Natural killer cell (primary cell): ENCODE measurements around the gene ADRM1. TPM values are rescaled to one million over a fixed set of nuclear protein-coding genes. Genes with fewer than 3 reads are reported as not detected.

Experiments used
- ATAC-seq, 3 donors: fragments of 150-1000 bp in 2 of 3; fragments of 200-7000 bp in 1 of 3; cut with Tn5 transposase; 1 replicate in 1 of 3; 2 replicates in 2 of 3; pipeline ENCODE4 v1.10.0; 2021; ENCODE audit warnings: mild to moderate bottlenecking in 2 of 3, moderate library complexity in 2 of 3
- DNase-seq, 2 donors: peaks; one replicate each; pipeline versions ENCODE4 v3.0.0 to v3.0.0-alpha.2; 2013 to 2021; ENCODE audit warnings: mixed read lengths in 1 of 2
- H3K27ac ChIP-seq: one replicate; pipeline ENCODE4 v1.5.1; 2013; ENCODE audit warnings: mild to moderate bottlenecking, low read length
- H3K27me3 ChIP-seq: one replicate; pipeline ENCODE4 v1.6.1; 2013; ENCODE audit warnings: low read length; ENCODE audit not compliant: control insufficient read depth, insufficient read depth
- H3K36me3 ChIP-seq: one replicate; pipeline ENCODE4 v1.6.1; 2013; ENCODE audit warnings: low read length; ENCODE audit not compliant: control insufficient read depth, insufficient read depth
- H3K4me1 ChIP-seq: one replicate; pipeline ENCODE4 v1.6.1; 2013; ENCODE audit warnings: low read length; ENCODE audit not compliant: control insufficient read depth, insufficient read depth
- H3K4me3 ChIP-seq: one replicate; pipeline ENCODE4 v1.5.1; 2013; ENCODE audit warnings: low read length
- H3K9me3 ChIP-seq: one replicate; pipeline ENCODE4 v1.6.1; 2013; ENCODE audit warnings: low read length; ENCODE audit not compliant: control insufficient read depth, insufficient read depth
- H3K27ac Mint-ChIP-seq, 2 donors: one replicate each; pipeline ENCODE4 v1.8.0; 2022; ENCODE audit warnings: mild to moderate bottlenecking in 2 of 2, mixed read lengths in 2 of 2, moderate library complexity in 1 of 2
- H3K27me3 Mint-ChIP-seq, 2 donors: one replicate each; pipeline ENCODE4 v1.8.0; 2022; ENCODE audit warnings: low read depth in 2 of 2, mixed read lengths in 2 of 2
- H3K36me3 Mint-ChIP-seq: one replicate; pipeline ENCODE4 v1.8.0; 2022; ENCODE audit warnings: mixed read lengths
- H3K4me1 Mint-ChIP-seq, 2 donors: one replicate each; pipeline ENCODE4 v1.8.0; 2022; ENCODE audit warnings: mixed read lengths in 2 of 2
- H3K4me3 Mint-ChIP-seq: one replicate; pipeline ENCODE4 v1.8.0; 2022; ENCODE audit warnings: mild to moderate bottlenecking, moderate library complexity, mixed read lengths
- H3K9me3 Mint-ChIP-seq, 2 donors: one replicate each; pipeline ENCODE4 v1.8.0; 2022; ENCODE audit warnings: mixed read lengths in 2 of 2
- WGBS: methylation state at CpG from one replicate; pipeline ENCODE4 v1.1.7; 2013; ENCODE audit warnings: missing lambda C conversion rate; ENCODE audit not compliant: insufficient coverage; 5-methylcytosine and 5-hydroxymethylcytosine counted together
- intact Hi-C: fragments of 100-400 bp; cut with micrococcal nuclease; formaldehyde crosslinking; loops from one replicate; pipeline ENCODE4 v1.14.2; 2022
- total RNA-seq, 4 donors: library from RNA; stranded (reverse); fragments of 120-200 nt in 1 of 4; gene quantifications; one replicate each; pipeline versions ENCODE4 v1.2.3 to v1.2.4, GENCODE V29; 2013 to 2022
- TF ChIP-seq, protein P1 (sequence below): fragments of 200-600 bp; IDR thresholded peaks from one replicate; pipeline ENCODE4 v1.8.0; 2022; ENCODE audit warnings: antibody characterized with exemption

Gene ADRM1, protein sequence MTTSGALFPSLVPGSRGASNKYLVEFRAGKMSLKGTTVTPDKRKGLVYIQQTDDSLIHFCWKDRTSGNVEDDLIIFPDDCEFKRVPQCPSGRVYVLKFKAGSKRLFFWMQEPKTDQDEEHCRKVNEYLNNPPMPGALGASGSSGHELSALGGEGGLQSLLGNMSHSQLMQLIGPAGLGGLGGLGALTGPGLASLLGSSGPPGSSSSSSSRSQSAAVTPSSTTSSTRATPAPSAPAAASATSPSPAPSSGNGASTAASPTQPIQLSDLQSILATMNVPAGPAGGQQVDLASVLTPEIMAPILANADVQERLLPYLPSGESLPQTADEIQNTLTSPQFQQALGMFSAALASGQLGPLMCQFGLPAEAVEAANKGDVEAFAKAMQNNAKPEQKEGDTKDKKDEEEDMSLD
- total RNA-seq = 10 to 100 TPM; 81.4 to 88.4 (median 84.6) TPM
- 72.2 TPM for total RNA-seq (2013)

DNA sequence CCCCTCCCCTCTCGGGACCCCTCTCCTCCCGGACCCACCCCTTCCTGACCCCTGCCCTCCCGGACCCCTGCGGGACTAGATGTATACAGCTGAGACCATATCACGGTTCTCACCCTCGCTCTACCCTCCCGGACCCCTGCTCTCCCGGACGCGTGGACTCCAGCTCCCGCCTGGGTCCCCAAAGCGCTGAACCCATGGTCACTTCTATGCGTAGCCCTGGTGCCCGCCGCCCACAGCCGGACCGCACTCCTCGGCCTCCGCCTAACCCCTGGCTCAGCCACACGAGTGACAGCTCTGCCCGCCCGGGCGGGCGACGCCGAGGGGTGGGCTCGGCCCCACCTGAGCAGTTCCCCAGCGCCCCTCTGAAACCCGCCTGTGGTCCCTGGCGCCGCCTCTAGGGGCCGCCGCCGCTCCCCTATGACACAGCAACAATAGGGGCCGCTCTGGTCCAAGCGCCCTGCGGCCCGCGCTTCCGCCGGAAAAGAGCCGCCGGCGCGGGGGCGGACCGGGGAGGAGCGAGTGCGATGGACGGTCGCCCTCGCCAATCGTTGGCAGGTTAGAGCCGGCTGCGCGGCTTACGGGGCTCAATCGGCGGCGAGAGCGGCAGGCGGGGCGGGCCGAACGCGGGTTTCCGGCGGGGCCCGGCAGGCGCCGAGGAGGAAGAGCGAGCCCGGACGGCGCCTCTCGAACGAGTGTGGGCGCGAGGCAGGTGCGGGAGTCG lies at the start of gene ADRM1:
Gene ADRM1 (plus strand): TSS at position 657 of the 721 bp plus-strand sequence. CDS start 572 bp downstream, outside the sequence.
- H3K4me1 Mint-ChIP-seq = peaks cover 28 to 43% of the 10 kb centered on the region in 2 donors
- Histone ChIP-seq H3K27me3 (no peaks in the 10 kb centered on the region), H3K36me3 (peaks cover 22% of the 10 kb centered on the region), H3K4me3 (peak within 1 kb of the TSS; percentile 63), H3K27ac (peak within 1 kb of the TSS; percentile 94), H3K9me3 (no peaks in the 10 kb centered on the region), H3K4me1 (peaks cover 34% of the 10 kb centered on the region)
- intact Hi-C loops = loop anchor here (1.0 to 5.0 kb wide), 3 partner anchors 65 to 490 kb away; partner anchors contain the start of gene OSBPL2
- peak within 1 kb of the TSS; percentile 98 to 99 for H3K27ac Mint-ChIP-seq
- TF ChIP-seq, protein P1, sequence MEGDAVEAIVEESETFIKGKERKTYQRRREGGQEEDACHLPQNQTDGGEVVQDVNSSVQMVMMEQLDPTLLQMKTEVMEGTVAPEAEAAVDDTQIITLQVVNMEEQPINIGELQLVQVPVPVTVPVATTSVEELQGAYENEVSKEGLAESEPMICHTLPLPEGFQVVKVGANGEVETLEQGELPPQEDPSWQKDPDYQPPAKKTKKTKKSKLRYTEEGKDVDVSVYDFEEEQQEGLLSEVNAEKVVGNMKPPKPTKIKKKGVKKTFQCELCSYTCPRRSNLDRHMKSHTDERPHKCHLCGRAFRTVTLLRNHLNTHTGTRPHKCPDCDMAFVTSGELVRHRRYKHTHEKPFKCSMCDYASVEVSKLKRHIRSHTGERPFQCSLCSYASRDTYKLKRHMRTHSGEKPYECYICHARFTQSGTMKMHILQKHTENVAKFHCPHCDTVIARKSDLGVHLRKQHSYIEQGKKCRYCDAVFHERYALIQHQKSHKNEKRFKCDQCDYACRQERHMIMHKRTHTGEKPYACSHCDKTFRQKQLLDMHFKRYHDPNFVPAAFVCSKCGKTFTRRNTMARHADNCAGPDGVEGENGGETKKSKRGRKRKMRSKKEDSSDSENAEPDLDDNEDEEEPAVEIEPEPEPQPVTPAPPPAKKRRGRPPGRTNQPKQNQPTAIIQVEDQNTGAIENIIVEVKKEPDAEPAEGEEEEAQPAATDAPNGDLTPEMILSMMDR = peak; percentile 70
- no peaks in the 10 kb centered on the region for H3K36me3 Mint-ChIP-seq
- ATAC-seq (peak; percentile 82 to 94 (median 88)), DNase-seq (peak; percentile 97 to 98)
- H3K9me3 Mint-ChIP-seq = no peaks in the 10 kb centered on the region
- H3K4me3 Mint-ChIP-seq = peak within 1 kb of the TSS; percentile 99
- H3K27me3 Mint-ChIP-seq = no peaks in the 10 kb centered on the region
- WGBS = under 1% methylated on average over 81 of the region's 81 CpGs

DNA sequence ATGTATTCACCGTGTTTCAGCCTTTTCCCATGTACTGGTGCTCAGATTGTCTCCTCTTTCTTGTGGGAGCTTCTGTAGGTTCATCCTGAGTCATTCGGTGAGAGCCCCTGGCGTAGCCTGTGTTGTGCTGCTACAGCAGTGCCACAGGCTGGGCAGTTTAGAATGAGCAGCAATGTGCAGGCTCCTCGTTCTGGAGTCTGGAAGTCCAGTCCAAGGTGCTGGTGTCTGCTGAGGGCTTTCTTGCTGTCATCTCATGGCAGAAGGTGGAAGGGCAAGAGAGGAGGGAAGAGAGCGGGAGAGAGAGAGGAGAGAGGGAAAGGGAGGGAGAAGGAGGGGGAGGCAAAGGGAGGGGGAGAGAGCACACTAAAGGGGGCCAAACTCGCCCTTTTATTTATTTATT lies 49.4 kb upstream of the ADRM1 start:
- no peaks in the 10 kb centered on the region for H3K36me3 Mint-ChIP-seq
- no peak overlapping the region for H3K27ac Mint-ChIP-seq
- no peak for DNase-seq
- H3K4me3 Mint-ChIP-seq = no peak overlapping the region
- Histone ChIP-seq H3K4me3 (no peak overlapping the region), H3K27me3 (no peaks in the 10 kb centered on the region), H3K27ac (no peak overlapping the region), H3K4me1 (peaks cover 7% of the 10 kb centered on the region), H3K36me3 (peaks cover 15% of the 10 kb centered on the region), H3K9me3 (no peaks in the 10 kb centered on the region)
- no peak for ATAC-seq
- H3K4me1 Mint-ChIP-seq = peaks cover 36 to 40% of the 10 kb centered on the region in 2 donors
- no peaks in the 10 kb centered on the region for H3K27me3 Mint-ChIP-seq
- no peaks in the 10 kb centered on the region for H3K9me3 Mint-ChIP-seq
- intact Hi-C loops = no loop called here
- TF ChIP-seq, protein P1 = no peak
- WGBS = 93% methylated on average over 5 of the region's 6 CpGs

DNA sequence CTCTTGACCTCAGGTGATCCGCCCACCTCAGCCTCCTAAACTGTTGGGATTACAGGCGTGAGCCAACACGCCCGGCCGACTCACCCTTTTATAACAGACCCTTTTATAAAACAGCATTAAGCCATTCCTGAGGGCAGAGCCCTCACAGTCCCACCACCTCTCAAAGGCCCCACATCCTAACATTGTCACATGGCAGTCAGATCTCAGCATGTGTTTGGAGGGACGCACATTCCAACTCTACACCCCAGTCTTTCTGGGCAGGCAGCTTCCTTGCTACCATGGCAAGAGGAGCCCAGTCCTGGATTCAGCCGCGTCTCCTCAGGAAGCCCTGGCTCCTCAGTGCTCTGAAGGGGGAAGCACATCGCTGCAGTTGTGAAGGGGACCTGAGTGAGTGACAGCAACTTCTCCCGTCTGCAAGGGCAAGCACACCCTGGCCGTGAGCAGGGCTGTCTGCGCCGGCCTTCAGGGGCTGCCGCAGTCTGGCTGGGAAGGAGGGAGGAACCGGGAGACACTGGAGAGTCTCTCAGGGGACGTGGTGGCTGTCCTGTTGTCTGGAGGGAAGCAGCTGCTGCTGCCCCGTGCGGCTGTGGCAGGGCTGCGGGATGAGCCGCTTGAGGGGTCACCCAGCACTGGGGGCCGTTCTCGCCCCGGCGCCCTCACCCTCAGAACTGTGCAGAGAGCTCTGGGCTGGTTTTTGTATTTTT lies 48.6 kb upstream of the ADRM1 start:
- Mint-ChIP-seq H3K4me3 (no peak overlapping the region), H3K4me1 (peaks cover 35 to 44% of the 10 kb centered on the region in 2 donors), H3K36me3 (no peaks in the 10 kb centered on the region), H3K27me3 (no peaks in the 10 kb centered on the region), H3K9me3 (no peaks in the 10 kb centered on the region), H3K27ac (no peak overlapping the region)
- TF ChIP-seq, protein P1 = no peak
- Histone ChIP-seq H3K4me3 (no peak overlapping the region), H3K36me3 (peaks cover 18% of the 10 kb centered on the region), H3K27me3 (no peaks in the 10 kb centered on the region), H3K27ac (no peak overlapping the region), H3K4me1 (peaks cover 7% of the 10 kb centered on the region), H3K9me3 (no peaks in the 10 kb centered on the region)
- WGBS = 95% methylated on average over 24 of the region's 24 CpGs
- intact Hi-C loops = no loop called here
- DNase-seq (no peak), ATAC-seq (no peak)
